GM12878 (cell line): ENCODE measurements around the gene PHPT1. TPM values are rescaled to one million over a fixed set of nuclear protein-coding genes. Genes with fewer than 3 reads are reported as not detected.
A peak's percentile ranks its signal among the peaks of the same experiment; 100 is the strongest.

ENCODE experiments used
- ATAC-seq: fragments of 200-7000 bp; cut with Tn5 transposase; 3 replicates; pipeline ENCODE4 v1.9.1; 2020; ENCODE audit warnings: mild to moderate bottlenecking, moderate library complexity
- BruUV-seq: library from RNA; stranded (reverse); fragments of 400-500 nt; replicated peaks from 2 replicates; lab custom pipeline; 2021; lab: Mats Ljungman, UMichigan
- CTCF ChIA-PET: fragments of 300-600 bp; sonication (Branson Sonifier 250); formaldehyde crosslinking; extraction: SDS; loops from one replicate; lab custom pipeline; 2021; ENCODE audit warnings: inconsistent platforms; lab: Yijun Ruan, JAX
- POLR2A ChIA-PET: fragments of 350-600 bp; formaldehyde crosslinking; extraction: SDS; loops from one replicate; lab custom pipeline; 2021; ENCODE audit warnings: inconsistent platforms; lab: Charles Lee
- RAD21 ChIA-PET: fragments of 300-600 bp; sonication (Branson Sonifier 250); formaldehyde crosslinking; loops from one replicate; lab custom pipeline; 2023; ENCODE audit warnings: antibody characterized with exemption; ENCODE audit not compliant: unreplicated experiment; lab: Charles Lee
- SMC1A ChIA-PET: fragments of 300-600 bp; sonication (Branson Sonifier 250); formaldehyde crosslinking; loops from one replicate; lab custom pipeline; 2023; ENCODE audit not compliant: unreplicated experiment, uncharacterized antibody; lab: Charles Lee
- DNase-seq: peaks from one replicate; pipeline ENCODE4 v3.0.0-alpha.2; 2011; ENCODE audit warnings: low read depth, low spot score
- FAIRE-seq: peaks from 3 replicates; lab custom pipeline; 2011; peaks lifted over from hg19 to GRCh38; lab: Jason Lieb, UNC
- H2AFZ ChIP-seq: 2 replicates; pipeline ENCODE4 v1.6.0; 2011; ENCODE audit warnings: low read depth, low read length, control low read depth; ENCODE audit not compliant: control insufficient read depth
- H3K27ac ChIP-seq: 2 replicates; pipeline ENCODE4 v1.5.1; 2011; ENCODE audit warnings: control low read depth; ENCODE audit not compliant: control insufficient read depth, insufficient read depth
- H3K27me3 ChIP-seq, 2 experiments: replicated peaks in 1 of 2; 2 replicates each; pipeline versions ENCODE4 v1.6.0 to v1.6.1; 2011; ENCODE audit warnings: low read length in 1 of 2; ENCODE audit not compliant: control insufficient read depth in 2 of 2, insufficient read depth in 2 of 2
- H3K36me3 ChIP-seq, 2 experiments: 2 replicates each; pipeline ENCODE4 v1.5.1; 2011; ENCODE audit warnings: low read length in 1 of 2; ENCODE audit not compliant: control insufficient read depth in 2 of 2, insufficient read depth in 2 of 2
- H3K4me1 ChIP-seq: 2 replicates; pipeline ENCODE4 v1.6.1; 2011; ENCODE audit warnings: mild to moderate bottlenecking, low read length, moderate library complexity, mixed read lengths; ENCODE audit not compliant: control insufficient read depth, insufficient read depth
- H3K4me2 ChIP-seq: 2 replicates; pipeline ENCODE4 v1.6.0; 2011; ENCODE audit warnings: control low read depth; ENCODE audit not compliant: control insufficient read depth, insufficient read depth
- H3K4me3 ChIP-seq: fragments of 200-600 bp; sonication (generic); 2 replicates; pipeline ENCODE4 v1.5.1; 2016
- H3K79me2 ChIP-seq: 2 replicates; pipeline ENCODE4 v1.6.0; 2011; ENCODE audit warnings: low read length; ENCODE audit not compliant: control insufficient read depth, insufficient read depth
- H3K9ac ChIP-seq: 2 replicates; pipeline ENCODE4 v1.8.0; 2011; ENCODE audit warnings: low read length, control low read depth, mixed read lengths; ENCODE audit not compliant: control insufficient read depth, insufficient read depth
- H3K9me3 ChIP-seq: replicated peaks from 3 replicates; pipeline ENCODE4 v1.5.1; 2011; ENCODE audit warnings: mild to moderate bottlenecking, low read length; ENCODE audit not compliant: control insufficient read depth, insufficient read depth
- H4K20me1 ChIP-seq: 2 replicates; pipeline ENCODE4 v1.6.0; 2011; ENCODE audit not compliant: control insufficient read depth, insufficient read depth
- FOXK2 ChIP-seq: fragments of 450-650 bp; IDR thresholded peaks from 2 replicates; pipeline ENCODE4 v1.6.1; 2017; ENCODE audit warnings: mild to moderate bottlenecking, moderate library complexity
- GABPA ChIP-seq: IDR thresholded peaks from 2 replicates; pipeline ENCODE4 v1.6.1; 2014; ENCODE audit warnings: antibody characterized with exemption, low read depth, mild to moderate bottlenecking, inconsistent platforms
- MXI1 ChIP-seq: fragments of 150-350 bp; IDR thresholded peaks from 2 replicates; pipeline ENCODE4 v1.6.1; 2011; ENCODE audit warnings: low read depth, mild to moderate bottlenecking, inconsistent platforms, low read length, improper control_type of control experiment
- NRF1 ChIP-seq: conservative IDR thresholded peaks from 2 replicates; pipeline ENCODE4 v1.6.1; 2011; ENCODE audit warnings: mild to moderate bottlenecking, low read depth, low read length, improper control_type of control experiment
- PAX8 ChIP-seq: fragments of 450-650 bp; IDR thresholded peaks from 2 replicates; pipeline ENCODE4 v1.6.1; 2017; ENCODE audit warnings: mild to moderate bottlenecking, moderate library complexity
- RCOR1 ChIP-seq: conservative IDR thresholded peaks from 2 replicates; pipeline ENCODE4 v1.6.1; 2012; ENCODE audit warnings: low read depth, low read length, improper control_type of control experiment
- TARDBP ChIP-seq: IDR thresholded peaks from 2 replicates; pipeline ENCODE4 v1.6.1; 2016; ENCODE audit warnings: borderline replicate concordance
- YY1 ChIP-seq: IDR thresholded peaks from 2 replicates; pipeline ENCODE4 v1.6.1; 2011; ENCODE audit warnings: low read depth, mild to moderate bottlenecking, low read length
- ZNF207 ChIP-seq: fragments of 450-650 bp; IDR thresholded peaks from 2 replicates; pipeline ENCODE4 v1.6.1; 2014; ENCODE audit warnings: antibody characterized with exemption, mild to moderate bottlenecking, borderline replicate concordance
- WGBS: methylation state at CpG from one replicate; pipeline ENCODE4 v1.1.6; 2016; ENCODE audit warnings: low lambda C conversion rate; ENCODE audit not compliant: insufficient replicate concordance, insufficient coverage; ENCODE audit errors: missing lambda C conversion rate; 5-methylcytosine and 5-hydroxymethylcytosine counted together
- in situ Hi-C: fragments of 300-500 bp; cut with MboI; formaldehyde crosslinking; loops from 9 replicates; pipeline ENCODE4 v1.14.3; 2018; ENCODE audit warnings: mixed read lengths
- intact Hi-C: fragments of 100-400 bp; cut with micrococcal nuclease; formaldehyde crosslinking; loops from one replicate; pipeline ENCODE4 v1.14.2; 2022; ENCODE audit not compliant: unreplicated experiment
- polyA plus RNA-seq, 11 experiments: library from polyadenylated mRNA; depleted of rRNA in 4 of 11; unstranded in 6 of 11; stranded (reverse) in 5 of 11; fragments of >200 nt; fragmentation: Nextera tagmentation in 4 of 11; fragmentation: Illumina TruSeq in 1 of 11; extraction: Ambion mirVana in 4 of 11; extraction: Trizol in 1 of 11; gene quantifications; 1 replicate in 1 of 11; 2 replicates in 10 of 11; pipeline versions ENCODE4 v1.2.1 to v1.2.3, GENCODE V29; 2011 to 2016; ENCODE audit warnings: inconsistent platforms in 2 of 11, missing spikeins in 2 of 11, low read depth in 1 of 11
- total RNA-seq, 4 experiments: library from RNA; depleted of rRNA in 3 of 4; stranded (reverse); fragments of >200 nt in 3 of 4; fragmentation: Illumina TruSeq in 1 of 4; extraction: Trizol in 1 of 4; gene quantifications; 2 replicates each; pipeline versions ENCODE4 v1.2.1 to v1.2.3, GENCODE V29; 2013 to 2021
- TF ChIP-seq, protein P1 (sequence below): fragments of 450-650 bp; IDR thresholded peaks from 2 replicates; pipeline ENCODE4 v1.6.1; 2018; ENCODE audit warnings: borderline replicate concordance, mild to moderate bottlenecking; ENCODE audit not compliant: partially characterized antibody
- TF ChIP-seq, protein P2 (sequence below): fragments of 450-650 bp; conservative IDR thresholded peaks from 2 replicates; pipeline ENCODE4 v1.6.1; 2017; ENCODE audit warnings: mild to moderate bottlenecking, moderate library complexity
- TF ChIP-seq, protein P3 (sequence below), 3 experiments: IDR thresholded peaks in 2 of 3; conservative IDR thresholded peaks in 1 of 3; 2 replicates each; pipeline ENCODE4 v1.5.1; 2011; ENCODE audit warnings: low read depth in 3 of 3, low read length in 3 of 3, mild to moderate bottlenecking in 3 of 3, control low read depth in 2 of 3, moderate library complexity in 2 of 3, inconsistent platforms in 1 of 3, mixed read lengths in 1 of 3; ENCODE audit not compliant: control insufficient read depth in 2 of 3, insufficient read depth in 1 of 3; ENCODE audit errors: extremely low read depth in 1 of 3
- TF ChIP-seq, protein P4 (sequence below): fragments of 450-650 bp; IDR thresholded peaks from 2 replicates; pipeline ENCODE4 v1.6.1; 2018; ENCODE audit warnings: mild to moderate bottlenecking, low read depth, moderate library complexity; ENCODE audit not compliant: partially characterized antibody

Gene PHPT1
- total and polyA plus RNA-seq, 10 of the 15 experiments (the other 5 are each of a cell fraction or from before 2014, with no cell fraction given), result 56.2 to 323 (median 140) TPM

GRCh38 chr9:136865768-136866103, 16.5 kb downstream of the PHPT1 start:
- peaks cover 24% of the 10 kb centered on the region for H3K79me2 ChIP-seq
- H2AFZ ChIP-seq, result no peak overlapping the region; the same call in 1 of the 2 replicates
- H3K4me1 ChIP-seq, result peaks cover 5% of the 10 kb centered on the region
- H3K4me3 ChIP-seq, result peak overlapping the region; percentile 97
- ChIA-PET CTCF (no interaction called here), SMC1A (no interaction called here), POLR2A (interaction anchor here (1.0 kb wide), 1 partner anchor 22 kb away, joined by 4 read pairs; no protein-coding TSS in a partner anchor)
- H3K4me2 ChIP-seq, result peak overlapping the region; percentile 96
- peak overlapping the region; percentile 78 for H3K27ac ChIP-seq
- no TSS peak for BruUV-seq
- H3K27me3 ChIP-seq, result no peaks in the 10 kb centered on the region
- peak; percentile 54 for ATAC-seq
- in situ Hi-C loops, result no loop called here
- no peak for TF ChIP-seq MXI1
- TF ChIP-seq NRF1, result no peak
- TF ChIP-seq ZNF207, result no peak
- TF ChIP-seq TARDBP, result no peak
- TF ChIP-seq, protein P1, sequence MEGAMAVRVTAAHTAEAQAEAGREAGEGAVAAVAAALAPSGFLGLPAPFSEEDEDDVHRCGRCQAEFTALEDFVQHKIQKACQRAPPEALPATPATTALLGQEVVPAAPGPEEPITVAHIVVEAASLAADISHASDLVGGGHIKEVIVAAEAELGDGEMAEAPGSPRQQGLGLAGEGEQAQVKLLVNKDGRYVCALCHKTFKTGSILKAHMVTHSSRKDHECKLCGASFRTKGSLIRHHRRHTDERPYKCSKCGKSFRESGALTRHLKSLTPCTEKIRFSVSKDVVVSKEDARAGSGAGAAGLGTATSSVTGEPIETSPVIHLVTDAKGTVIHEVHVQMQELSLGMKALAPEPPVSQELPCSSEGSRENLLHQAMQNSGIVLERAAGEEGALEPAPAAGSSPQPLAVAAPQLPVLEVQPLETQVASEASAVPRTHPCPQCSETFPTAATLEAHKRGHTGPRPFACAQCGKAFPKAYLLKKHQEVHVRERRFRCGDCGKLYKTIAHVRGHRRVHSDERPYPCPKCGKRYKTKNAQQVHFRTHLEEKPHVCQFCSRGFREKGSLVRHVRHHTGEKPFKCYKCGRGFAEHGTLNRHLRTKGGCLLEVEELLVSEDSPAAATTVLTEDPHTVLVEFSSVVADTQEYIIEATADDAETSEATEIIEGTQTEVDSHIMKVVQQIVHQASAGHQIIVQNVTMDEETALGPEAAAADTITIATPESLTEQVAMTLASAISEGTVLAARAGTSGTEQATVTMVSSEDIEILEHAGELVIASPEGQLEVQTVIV, result no peak
- TF ChIP-seq FOXK2, result no peak
- TF ChIP-seq GABPA, result no peak
- TF ChIP-seq YY1, result no peak
- TF ChIP-seq PAX8, result no peak
- TF ChIP-seq RCOR1, result no peak
- TF ChIP-seq, protein P2, sequence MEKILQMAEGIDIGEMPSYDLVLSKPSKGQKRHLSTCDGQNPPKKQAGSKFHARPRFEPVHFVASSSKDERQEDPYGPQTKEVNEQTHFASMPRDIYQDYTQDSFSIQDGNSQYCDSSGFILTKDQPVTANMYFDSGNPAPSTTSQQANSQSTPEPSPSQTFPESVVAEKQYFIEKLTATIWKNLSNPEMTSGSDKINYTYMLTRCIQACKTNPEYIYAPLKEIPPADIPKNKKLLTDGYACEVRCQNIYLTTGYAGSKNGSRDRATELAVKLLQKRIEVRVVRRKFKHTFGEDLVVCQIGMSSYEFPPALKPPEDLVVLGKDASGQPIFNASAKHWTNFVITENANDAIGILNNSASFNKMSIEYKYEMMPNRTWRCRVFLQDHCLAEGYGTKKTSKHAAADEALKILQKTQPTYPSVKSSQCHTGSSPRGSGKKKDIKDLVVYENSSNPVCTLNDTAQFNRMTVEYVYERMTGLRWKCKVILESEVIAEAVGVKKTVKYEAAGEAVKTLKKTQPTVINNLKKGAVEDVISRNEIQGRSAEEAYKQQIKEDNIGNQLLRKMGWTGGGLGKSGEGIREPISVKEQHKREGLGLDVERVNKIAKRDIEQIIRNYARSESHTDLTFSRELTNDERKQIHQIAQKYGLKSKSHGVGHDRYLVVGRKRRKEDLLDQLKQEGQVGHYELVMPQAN, result no peak
- TF ChIP-seq, protein P3, sequence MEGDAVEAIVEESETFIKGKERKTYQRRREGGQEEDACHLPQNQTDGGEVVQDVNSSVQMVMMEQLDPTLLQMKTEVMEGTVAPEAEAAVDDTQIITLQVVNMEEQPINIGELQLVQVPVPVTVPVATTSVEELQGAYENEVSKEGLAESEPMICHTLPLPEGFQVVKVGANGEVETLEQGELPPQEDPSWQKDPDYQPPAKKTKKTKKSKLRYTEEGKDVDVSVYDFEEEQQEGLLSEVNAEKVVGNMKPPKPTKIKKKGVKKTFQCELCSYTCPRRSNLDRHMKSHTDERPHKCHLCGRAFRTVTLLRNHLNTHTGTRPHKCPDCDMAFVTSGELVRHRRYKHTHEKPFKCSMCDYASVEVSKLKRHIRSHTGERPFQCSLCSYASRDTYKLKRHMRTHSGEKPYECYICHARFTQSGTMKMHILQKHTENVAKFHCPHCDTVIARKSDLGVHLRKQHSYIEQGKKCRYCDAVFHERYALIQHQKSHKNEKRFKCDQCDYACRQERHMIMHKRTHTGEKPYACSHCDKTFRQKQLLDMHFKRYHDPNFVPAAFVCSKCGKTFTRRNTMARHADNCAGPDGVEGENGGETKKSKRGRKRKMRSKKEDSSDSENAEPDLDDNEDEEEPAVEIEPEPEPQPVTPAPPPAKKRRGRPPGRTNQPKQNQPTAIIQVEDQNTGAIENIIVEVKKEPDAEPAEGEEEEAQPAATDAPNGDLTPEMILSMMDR (IDR thresholded peaks at IDR 0.05 in 2 of 3, conservative IDR thresholded peaks at IDR 0.05 in 1 of 3; ENCODE audit: control insufficient read depth in 2 of 3, extremely low read depth in 1 of 3, insufficient read depth in 1 of 3, low read depth in 3 of 3, low read length in 3 of 3), result no peak
- TF ChIP-seq, protein P4, sequence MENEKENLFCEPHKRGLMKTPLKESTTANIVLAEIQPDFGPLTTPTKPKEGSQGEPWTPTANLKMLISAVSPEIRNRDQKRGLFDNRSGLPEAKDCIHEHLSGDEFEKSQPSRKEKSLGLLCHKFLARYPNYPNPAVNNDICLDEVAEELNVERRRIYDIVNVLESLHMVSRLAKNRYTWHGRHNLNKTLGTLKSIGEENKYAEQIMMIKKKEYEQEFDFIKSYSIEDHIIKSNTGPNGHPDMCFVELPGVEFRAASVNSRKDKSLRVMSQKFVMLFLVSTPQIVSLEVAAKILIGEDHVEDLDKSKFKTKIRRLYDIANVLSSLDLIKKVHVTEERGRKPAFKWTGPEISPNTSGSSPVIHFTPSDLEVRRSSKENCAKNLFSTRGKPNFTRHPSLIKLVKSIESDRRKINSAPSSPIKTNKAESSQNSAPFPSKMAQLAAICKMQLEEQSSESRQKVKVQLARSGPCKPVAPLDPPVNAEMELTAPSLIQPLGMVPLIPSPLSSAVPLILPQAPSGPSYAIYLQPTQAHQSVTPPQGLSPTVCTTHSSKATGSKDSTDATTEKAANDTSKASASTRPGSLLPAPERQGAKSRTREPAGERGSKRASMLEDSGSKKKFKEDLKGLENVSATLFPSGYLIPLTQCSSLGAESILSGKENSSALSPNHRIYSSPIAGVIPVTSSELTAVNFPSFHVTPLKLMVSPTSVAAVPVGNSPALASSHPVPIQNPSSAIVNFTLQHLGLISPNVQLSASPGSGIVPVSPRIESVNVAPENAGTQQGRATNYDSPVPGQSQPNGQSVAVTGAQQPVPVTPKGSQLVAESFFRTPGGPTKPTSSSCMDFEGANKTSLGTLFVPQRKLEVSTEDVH, result no peak
- TF ChIP-seq, all 136 proteins: peak for 0
- Histone ChIP-seq H4K20me1 (0 out of 2 replicates have a peak, but pooled peaks cover 2% of the 10 kb centered on the region), H3K36me3 (peaks cover 3 to 8% of the 10 kb centered on the region in 2 experiments; a peak in 3 of 4 replicates), H3K9me3 (no peaks in the 10 kb centered on the region; the same call in 2 of the 3 replicates), H3K9ac (peak overlapping the region; percentile 83)
- no CpG with 5 or more reads among the region's 20 CpGs for WGBS
- intact Hi-C loops, result no loop called here
- RAD21 ChIA-PET, result no interaction called here
- DNase-seq, result no peak
- FAIRE-seq, result no peak
